HG03097 (cell line): ENCODE measurements around the gene HP.

Experiments
- ATAC-seq: cut with Tn5 transposase; IDR thresholded peaks from one replicate; pipeline ENCODE4 v1.9.1; 2021; ENCODE audit not compliant: unreplicated experiment, low FRiP score

HP gene

GRCh38 chr16:72083778-72084404 lies 29.6 kb downstream of the HP start:
- ATAC-seq: no peak

- no peak for ATAC-seq
Observed at GRCh38 chr16:72084445-72084844, 30.1 kb downstream of the HP start.

GRCh38 chr16:72085002-72085401 lies 30.7 kb downstream of the HP start:
- ATAC-seq: no peak

GRCh38 chr16:72091217-72091616 lies 36.9 kb downstream of the HP start:
- ATAC-seq: no peak

- no peak for ATAC-seq
Observed at GRCh38 chr16:72092832-72093447, 38.6 kb downstream of the HP start.

- peak; percentile 98 for ATAC-seq
Observed at GRCh38 chr16:72093448-72094265, 39.4 kb downstream of the HP start, which contains the start of the genes DHX38 and TXNL4B. Gene DHX38, plus strand, starts transcription at chr16:72093847. Its CDS starts 2,311 bp downstream, at chr16:72096158. Gene TXNL4B, minus strand, starts transcription at chr16:72093620. Its CDS starts 2,871 bp downstream, at chr16:72090749.

- no peak for ATAC-seq
Observed at GRCh38 chr16:72094266-72094610, 39.9 kb downstream of the HP start.

GRCh38 chr16:72098936-72099335 lies 44.6 kb downstream of the HP start:
- ATAC-seq: no peak

- ATAC-seq: no peak
Observed at GRCh38 chr16:72099377-72099818, 45.1 kb downstream of the HP start.

GRCh38 chr16:72101195-72101594 lies 46.9 kb downstream of the HP start:
- ATAC-seq: no peak

GRCh38 chr16:72104905-72105304 lies 50.6 kb downstream of the HP start:
- ATAC-seq: no peak

GRCh38 chr16:72105978-72106377 lies 51.7 kb downstream of the HP start:
- no peak for ATAC-seq

- no peak for ATAC-seq
Observed at GRCh38 chr16:72107371-72107770, 53.1 kb downstream of the HP start.

GRCh38 chr16:72108353-72109102 lies 54.2 kb downstream of the HP start:
- ATAC-seq: no peak

- no peak for ATAC-seq
Observed at GRCh38 chr16:72109300-72109699, 55.0 kb downstream of the HP start.

- ATAC-seq: no peak
Observed at GRCh38 chr16:72109966-72110530, 55.7 kb downstream of the HP start.
